Keratinocyte (primary cell): ENCODE data around the gene GSAP.

Source experiments
- CTCF ChIP-seq, 3 experiments: IDR thresholded peaks in 1 of 3; conservative IDR thresholded peaks in 1 of 3; optimal IDR thresholded peaks in 1 of 3; 2 replicates in 2 of 3; 3 replicates in 1 of 3; pipeline versions ENCODE3 to v1.5.1; 2011; ENCODE audit warnings: low read length in 3 of 3, mild to moderate bottlenecking in 3 of 3, moderate library complexity in 2 of 3, control low read depth in 1 of 3, inconsistent platforms in 1 of 3; ENCODE audit not compliant: insufficient read depth in 2 of 3; ENCODE audit errors: extremely low read depth in 1 of 3
- EZH2 ChIP-seq: IDR thresholded peaks from one replicate; pipeline ENCODE4 v1.6.1; 2012; ENCODE audit warnings: inconsistent platforms, mild to moderate bottlenecking, low read length, moderate library complexity

GRCh38 chr7:77426521-77427051, 10.4 kb upstream of the GSAP start:
- no peak for TF ChIP-seq CTCF (optimal IDR thresholded peaks at IDR 0.05 in 1 of 3, IDR thresholded peaks at IDR 0.05 in 1 of 3, conservative IDR thresholded peaks at IDR 0.05 in 1 of 3; ENCODE audit: extremely low read depth in 1 of 3, insufficient read depth in 2 of 3, low read length in 3 of 3)
- TF ChIP-seq EZH2, result no peak
